Chondrocyte (in vitro differentiated cells): Measurements from ENCODE around the gene ADAT2. TPM values are rescaled to one million over a fixed set of nuclear protein-coding genes. Genes with fewer than 3 reads are reported as not detected.
A peak's percentile ranks its signal among the peaks of the same experiment; 100 is the strongest.

Experiments
- DNase-seq: peaks from one replicate; pipeline ENCODE4 v3.0.0; 2021; ENCODE audit warnings: mixed read lengths, low spot score
- H3K27ac Mint-ChIP-seq: one replicate; pipeline ENCODE4 v1.8.0; 2021; ENCODE audit warnings: mild to moderate bottlenecking, moderate library complexity, mixed read lengths; ENCODE audit not compliant: unreplicated experiment
- H3K27me3 Mint-ChIP-seq: 2 replicates; pipeline ENCODE4 v1.8.0; 2021; ENCODE audit warnings: low read depth, mixed read lengths
- H3K36me3 Mint-ChIP-seq: 2 replicates; pipeline ENCODE4 v1.8.0; 2021; ENCODE audit warnings: low read depth, mixed read lengths
- H3K4me1 Mint-ChIP-seq: 2 replicates; pipeline ENCODE4 v1.8.0; 2021; ENCODE audit warnings: low read depth, mild to moderate bottlenecking, mixed read lengths
- H3K4me3 Mint-ChIP-seq: one replicate; pipeline ENCODE4 v1.8.0; 2021; ENCODE audit warnings: mild to moderate bottlenecking, moderate library complexity, mixed read lengths; ENCODE audit not compliant: unreplicated experiment
- H3K9me3 Mint-ChIP-seq: 2 replicates; pipeline ENCODE4 v1.8.0; 2021; ENCODE audit warnings: low read depth, mixed read lengths
- long read RNA-seq: library from polyadenylated mRNA; stranded (forward); transcript quantifications from one replicate; pipeline ENCODE4 v2.0.0, GENCODE V29; 2021
- total RNA-seq: library from RNA; stranded (reverse); gene quantifications from 3 replicates; pipeline ENCODE4 v1.2.1, GENCODE V29; 2021
- TF ChIP-seq, protein P1 (sequence below): fragments of 200-600 bp; sonication (generic); IDR thresholded peaks from 2 replicates; pipeline ENCODE4 v1.5.0; 2021; ENCODE audit warnings: antibody characterized with exemption, mild to moderate bottlenecking, moderate library complexity

ADAT2 gene
- 3.0 to 5.4 TPM (median 4.8 TPM) in 3 replicates for total RNA-seq
- long read RNA-seq, transcript ADAT2-201 (6 exons, 2,065 nt) = major isoform, 5 of 6 reads
- long read RNA-seq, partial matches to known transcripts = 0 of 6 reads
- long read RNA-seq, other reads (novel, unspliced or antisense) = 1 of 6 reads

- Mint-ChIP-seq H3K27ac (peak within 1 kb of the TSS; percentile 96), H3K4me1 (peaks cover 22% of the 10 kb centered on the region)
- DNase-seq = peak; percentile 96
Observed at GRCh38 chr6:143450453-143451371, at the start of gene ADAT2, which contains the start of gene PEX3. TSS of gene ADAT2 (minus strand) at chr6:143450695. CDS start at chr6:143450658, 37 bp downstream. TSS of gene PEX3 (plus strand) at chr6:143450805. CDS start at chr6:143451043, 238 bp downstream.

GRCh38 chr6:143498428-143498827, 47.9 kb upstream of the ADAT2 start:
- TF ChIP-seq, protein P1, sequence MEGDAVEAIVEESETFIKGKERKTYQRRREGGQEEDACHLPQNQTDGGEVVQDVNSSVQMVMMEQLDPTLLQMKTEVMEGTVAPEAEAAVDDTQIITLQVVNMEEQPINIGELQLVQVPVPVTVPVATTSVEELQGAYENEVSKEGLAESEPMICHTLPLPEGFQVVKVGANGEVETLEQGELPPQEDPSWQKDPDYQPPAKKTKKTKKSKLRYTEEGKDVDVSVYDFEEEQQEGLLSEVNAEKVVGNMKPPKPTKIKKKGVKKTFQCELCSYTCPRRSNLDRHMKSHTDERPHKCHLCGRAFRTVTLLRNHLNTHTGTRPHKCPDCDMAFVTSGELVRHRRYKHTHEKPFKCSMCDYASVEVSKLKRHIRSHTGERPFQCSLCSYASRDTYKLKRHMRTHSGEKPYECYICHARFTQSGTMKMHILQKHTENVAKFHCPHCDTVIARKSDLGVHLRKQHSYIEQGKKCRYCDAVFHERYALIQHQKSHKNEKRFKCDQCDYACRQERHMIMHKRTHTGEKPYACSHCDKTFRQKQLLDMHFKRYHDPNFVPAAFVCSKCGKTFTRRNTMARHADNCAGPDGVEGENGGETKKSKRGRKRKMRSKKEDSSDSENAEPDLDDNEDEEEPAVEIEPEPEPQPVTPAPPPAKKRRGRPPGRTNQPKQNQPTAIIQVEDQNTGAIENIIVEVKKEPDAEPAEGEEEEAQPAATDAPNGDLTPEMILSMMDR = no peak
- H3K4me1 Mint-ChIP-seq = no peaks in the 10 kb centered on the region
- no peak overlapping the region for H3K27ac Mint-ChIP-seq
- H3K27me3 Mint-ChIP-seq = no peaks in the 10 kb centered on the region
- no peak overlapping the region for H3K4me3 Mint-ChIP-seq
- no peak for DNase-seq
- H3K36me3 Mint-ChIP-seq = peaks cover 30% of the 10 kb centered on the region
- H3K9me3 Mint-ChIP-seq = no peaks in the 10 kb centered on the region

More at GRCh38 chr6:143450453-143451371, at the start of gene ADAT2, which contains the start of gene PEX3:
- Mint-ChIP-seq H3K9me3 (no peaks in the 10 kb centered on the region), H3K36me3 (no peaks in the 10 kb centered on the region), H3K27me3 (no peaks in the 10 kb centered on the region), H3K4me3 (peak within 1 kb of the TSS; percentile 88)
- TF ChIP-seq, protein P1 = no peak

DNA sequence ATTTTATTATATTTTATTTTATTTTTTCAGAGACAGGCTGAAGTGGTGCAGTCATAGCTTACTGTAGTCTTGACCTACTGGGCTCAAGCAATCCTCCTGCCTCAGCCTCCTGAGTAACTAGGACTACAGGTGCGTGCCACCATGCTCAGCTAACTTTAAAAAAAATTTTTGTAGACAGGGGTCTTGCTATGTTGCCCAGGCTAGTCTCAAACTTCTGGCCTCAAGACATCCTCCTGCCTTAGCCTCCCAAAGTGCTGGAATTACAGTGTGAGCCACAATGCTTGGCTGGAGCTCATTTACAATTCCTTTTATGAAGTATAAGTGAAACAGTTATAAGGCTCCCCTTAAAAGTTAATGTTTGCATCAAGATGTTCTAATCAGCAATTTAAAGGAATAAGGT, 46.5 kb upstream of the ADAT2 start:
- Mint-ChIP-seq H3K4me1 (no peaks in the 10 kb centered on the region), H3K36me3 (peaks cover 30% of the 10 kb centered on the region), H3K27me3 (no peaks in the 10 kb centered on the region), H3K9me3 (no peaks in the 10 kb centered on the region), H3K27ac (no peak overlapping the region), H3K4me3 (no peak overlapping the region)
- TF ChIP-seq, protein P1 = no peak
- DNase-seq = no peak

DNA sequence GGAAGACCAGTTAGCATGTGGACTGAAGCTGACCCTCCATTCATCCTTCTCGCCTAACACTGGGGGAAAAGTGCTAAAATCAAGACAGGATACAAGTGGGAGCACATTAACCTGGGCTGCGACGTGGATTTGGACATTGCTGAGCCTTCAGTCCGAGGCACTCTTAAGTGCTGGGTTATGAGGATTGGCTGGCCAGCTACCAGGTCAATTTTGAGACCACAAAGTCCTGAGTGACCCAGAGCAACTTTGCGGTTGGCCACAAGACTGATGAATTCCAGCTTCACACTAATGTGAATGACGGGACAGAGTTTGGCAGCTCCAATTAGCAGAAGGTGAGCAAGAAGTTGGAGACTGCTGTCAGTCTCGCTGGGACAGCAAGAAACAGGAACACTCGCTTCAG, 40.3 kb upstream of the ADAT2 start:
- Mint-ChIP-seq H3K4me3 (no peak overlapping the region), H3K9me3 (no peaks in the 10 kb centered on the region), H3K36me3 (peaks cover 5% of the 10 kb centered on the region), H3K4me1 (no peaks in the 10 kb centered on the region), H3K27me3 (no peaks in the 10 kb centered on the region), H3K27ac (no peak overlapping the region)
- TF ChIP-seq, protein P1 = no peak
- no peak for DNase-seq

- H3K4me3 Mint-ChIP-seq = no peak overlapping the region
- peaks cover 3% of the 10 kb centered on the region for H3K36me3 Mint-ChIP-seq
- no peak overlapping the region for H3K27ac Mint-ChIP-seq
- no peaks in the 10 kb centered on the region for H3K9me3 Mint-ChIP-seq
- no peak for DNase-seq
- TF ChIP-seq, protein P1 = no peak
- H3K27me3 Mint-ChIP-seq = no peaks in the 10 kb centered on the region
- no peaks in the 10 kb centered on the region for H3K4me1 Mint-ChIP-seq
Observed at GRCh38 chr6:143490244-143490643, 39.7 kb upstream of the ADAT2 start.
